ENCODE data around the gene MPRIP. TPM values are rescaled to one million over a fixed set of nuclear protein-coding genes. Genes with fewer than 3 reads are reported as not detected.

Gene MPRIP
- total RNA-seq, 1 experiment from 2014 or later = 1,274 TPM

GRCh38 chr17:17104494-17104893, 62.2 kb downstream of the MPRIP start:
- Histone ChIP-seq H3K9ac (ENCODE audit: low read length) (no peak overlapping the region), H3K4me2 (ENCODE audit: low read length) (no peak overlapping the region), H3K9me3 (ENCODE audit: low read length) (no peaks in the 10 kb centered on the region), H3F3A (ENCODE audit: low read length, unreplicated experiment) (peaks cover 12% of the 10 kb centered on the region), H3K36me3 (ENCODE audit: low read depth, low read length) (peaks cover 83% of the 10 kb centered on the region), H4K20me1 (ENCODE audit: low read length) (peaks cover 89% of the 10 kb centered on the region), H3K79me2 (ENCODE audit: low read length) (peaks cover 99% of the 10 kb centered on the region), H3K4me1 (ENCODE audit: insufficient read depth, low read length) (peaks cover 21% of the 10 kb centered on the region), H2AFZ (ENCODE audit: low read length) (no peak overlapping the region), H3K27ac (ENCODE audit: low read length) (no peak overlapping the region), H3K4me3 (ENCODE audit: low read length) (no peak overlapping the region), H3K27me3 (ENCODE audit: low read length) (no peaks in the 10 kb centered on the region), H3K9me2 (replicated peaks; ENCODE audit: low read length) (no peaks in the 10 kb centered on the region)
- CTCF ChIA-PET = no interaction called here
- BruUV-seq (replicated peaks) = no TSS peak
- no peak for ATAC-seq
- DNase-seq = no peak
- intact Hi-C loops (cut with micrococcal nuclease) = no loop called here
- TF ChIP-seq EZH2phosphoT487 (IDR thresholded peaks at IDR 0.05; ENCODE audit: borderline replicate concordance, low read length) (no peak), EZH2 (IDR thresholded peaks at IDR 0.05; ENCODE audit: low read length, unreplicated experiment) (no peak), CTCF (conservative IDR thresholded peaks at IDR 0.05; ENCODE audit: low read depth, low read length) (no peak)
- POLR2A ChIA-PET (ENCODE audit: unreplicated experiment) = no interaction called here

GRCh38 chr17:17105976-17106375, 63.7 kb downstream of the MPRIP start:
- peaks cover 13% of the 10 kb centered on the region for H3F3A ChIP-seq (ENCODE audit: low read length, unreplicated experiment)
- H3K27ac ChIP-seq (ENCODE audit: low read length) = no peak overlapping the region
- intact Hi-C loops (cut with micrococcal nuclease) = no loop called here
- DNase-seq (no peak), ATAC-seq (no peak)
- no TSS peak for BruUV-seq (replicated peaks)
- no peaks in the 10 kb centered on the region for H3K27me3 ChIP-seq (ENCODE audit: low read length)
- peaks cover 99% of the 10 kb centered on the region for H3K79me2 ChIP-seq (ENCODE audit: low read length)
- ChIA-PET POLR2A (ENCODE audit: unreplicated experiment) (no interaction called here), CTCF (no interaction called here)
- H3K9me2 ChIP-seq (replicated peaks; ENCODE audit: low read length) = no peaks in the 10 kb centered on the region
- H2AFZ ChIP-seq (ENCODE audit: low read length) = no peak overlapping the region
- no peak overlapping the region for H3K9ac ChIP-seq (ENCODE audit: low read length)
- no peak for TF ChIP-seq CTCF (conservative IDR thresholded peaks at IDR 0.05; ENCODE audit: low read depth, low read length)
- no peak for TF ChIP-seq EZH2 (IDR thresholded peaks at IDR 0.05; ENCODE audit: low read length, unreplicated experiment)
- no peak for TF ChIP-seq EZH2phosphoT487 (IDR thresholded peaks at IDR 0.05; ENCODE audit: borderline replicate concordance, low read length)
- H3K36me3 ChIP-seq (ENCODE audit: low read depth, low read length) = peaks cover 82% of the 10 kb centered on the region
- H3K4me3 ChIP-seq (ENCODE audit: low read length) = no peak overlapping the region
- peaks cover 29% of the 10 kb centered on the region for H3K4me1 ChIP-seq (ENCODE audit: insufficient read depth, low read length)
- peaks cover 89% of the 10 kb centered on the region for H4K20me1 ChIP-seq (ENCODE audit: low read length)
- H3K4me2 ChIP-seq (ENCODE audit: low read length) = no peak overlapping the region
- H3K9me3 ChIP-seq (ENCODE audit: low read length) = no peaks in the 10 kb centered on the region

DNA sequence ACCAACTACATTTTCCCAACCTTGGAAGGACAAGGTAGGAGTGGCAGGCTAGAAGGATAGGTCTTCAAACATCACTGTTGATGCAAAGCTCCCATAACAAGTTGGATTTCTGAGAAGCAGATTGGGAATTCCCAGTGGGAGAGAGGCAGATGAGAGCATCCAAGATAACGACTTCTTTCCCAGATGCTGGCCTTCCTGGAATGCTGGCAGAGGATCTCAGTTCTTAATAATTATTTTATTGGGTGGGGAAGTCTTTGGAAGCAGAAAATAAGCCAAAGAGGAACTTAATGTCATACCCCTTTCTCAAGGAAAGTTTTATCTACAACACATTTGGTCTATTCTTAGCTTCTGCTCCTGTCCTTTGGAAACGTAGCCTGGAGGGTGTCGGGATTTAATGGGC, 64.5 kb downstream of the MPRIP start:
- Histone ChIP-seq H4K20me1 (ENCODE audit: low read length) (peaks cover 94% of the 10 kb centered on the region), H3K4me3 (ENCODE audit: low read length) (no peak overlapping the region), H2AFZ (ENCODE audit: low read length) (no peak overlapping the region), H3F3A (ENCODE audit: low read length, unreplicated experiment) (peaks cover 13% of the 10 kb centered on the region), H3K27me3 (ENCODE audit: low read length) (no peaks in the 10 kb centered on the region), H3K4me1 (ENCODE audit: insufficient read depth, low read length) (peaks cover 29% of the 10 kb centered on the region), H3K36me3 (ENCODE audit: low read depth, low read length) (peaks cover 81% of the 10 kb centered on the region), H3K9me3 (ENCODE audit: low read length) (no peaks in the 10 kb centered on the region), H3K9ac (ENCODE audit: low read length) (no peak overlapping the region), H3K9me2 (replicated peaks; ENCODE audit: low read length) (no peaks in the 10 kb centered on the region), H3K4me2 (ENCODE audit: low read length) (no peak overlapping the region), H3K27ac (ENCODE audit: low read length) (no peak overlapping the region), H3K79me2 (ENCODE audit: low read length) (peaks cover 99% of the 10 kb centered on the region)
- ATAC-seq (no peak), DNase-seq (no peak)
- ChIA-PET CTCF (no interaction called here), POLR2A (ENCODE audit: unreplicated experiment) (no interaction called here)
- no TSS peak for BruUV-seq (replicated peaks)
- TF ChIP-seq EZH2phosphoT487 (IDR thresholded peaks at IDR 0.05; ENCODE audit: borderline replicate concordance, low read length) (no peak), CTCF (conservative IDR thresholded peaks at IDR 0.05; ENCODE audit: low read depth, low read length) (no peak), EZH2 (IDR thresholded peaks at IDR 0.05; ENCODE audit: low read length, unreplicated experiment) (no peak)
- intact Hi-C loops (cut with micrococcal nuclease) = no loop called here
